ENCODE measurements around the gene SPDYE8.
"Not testable (repeated sequence)": the region's sequence is repeated elsewhere in the genome, so short reads cannot be mapped to it uniquely, and the experiment has no call there.

SPDYE8 gene, protein sequence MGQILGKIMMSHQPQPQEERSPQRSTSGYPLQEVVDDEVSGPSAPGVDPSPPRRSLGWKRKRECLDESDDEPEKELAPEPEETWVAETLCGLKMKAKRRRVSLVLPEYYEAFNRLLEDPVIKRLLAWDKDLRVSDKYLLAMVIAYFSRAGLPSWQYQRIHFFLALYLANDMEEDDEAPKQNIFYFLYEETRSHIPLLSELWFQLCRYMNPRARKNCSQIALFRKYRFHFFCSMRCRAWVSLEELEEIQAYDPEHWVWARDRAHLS

GRCh38 chr7:73029666-73030065, at the start of gene SPDYE8:
Gene SPDYE8, minus strand, starts transcription at chr7:73029766. Its CDS starts 1,800 bp downstream, at chr7:73027966.
- not testable (repeated sequence) for DNase-seq

- DNase-seq, result not testable (repeated sequence)
These were observed 28.2 kb upstream of the SPDYE8 start, which contains the start of gene SPDYE11 for GRCh38 chr7:73057811-73058210. Gene SPDYE11, minus strand, starts transcription at chr7:73057911. Its CDS starts 1,800 bp downstream, at chr7:73056111.

- DNase-seq, result not testable (repeated sequence)
These were observed 23.1 kb downstream of the SPDYE8 start for GRCh38 chr7:73006491-73006890.

GRCh38 chr7:73005693-73006447, 23.7 kb downstream of the SPDYE8 start:
- DNase-seq, result peak; percentile 89

DNA sequence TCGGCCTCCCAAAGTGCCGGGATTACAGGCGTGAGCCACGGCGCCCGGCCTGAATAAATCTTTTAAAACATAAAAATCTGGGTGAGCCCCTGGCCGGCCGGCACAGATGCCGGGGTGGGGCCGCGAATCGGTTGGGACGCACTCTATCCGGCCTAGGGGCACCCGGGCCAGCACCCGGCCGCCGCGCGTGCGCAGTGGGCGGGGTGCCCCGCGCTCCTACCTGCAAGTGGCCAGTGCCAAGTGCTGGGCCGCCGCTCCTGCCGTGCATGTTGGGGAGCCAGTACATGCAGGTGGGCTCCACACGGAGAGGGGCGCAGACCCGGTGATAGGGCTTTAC, 24.2 kb downstream of the SPDYE8 start:
- DNase-seq, result not testable (repeated sequence)

DNA sequence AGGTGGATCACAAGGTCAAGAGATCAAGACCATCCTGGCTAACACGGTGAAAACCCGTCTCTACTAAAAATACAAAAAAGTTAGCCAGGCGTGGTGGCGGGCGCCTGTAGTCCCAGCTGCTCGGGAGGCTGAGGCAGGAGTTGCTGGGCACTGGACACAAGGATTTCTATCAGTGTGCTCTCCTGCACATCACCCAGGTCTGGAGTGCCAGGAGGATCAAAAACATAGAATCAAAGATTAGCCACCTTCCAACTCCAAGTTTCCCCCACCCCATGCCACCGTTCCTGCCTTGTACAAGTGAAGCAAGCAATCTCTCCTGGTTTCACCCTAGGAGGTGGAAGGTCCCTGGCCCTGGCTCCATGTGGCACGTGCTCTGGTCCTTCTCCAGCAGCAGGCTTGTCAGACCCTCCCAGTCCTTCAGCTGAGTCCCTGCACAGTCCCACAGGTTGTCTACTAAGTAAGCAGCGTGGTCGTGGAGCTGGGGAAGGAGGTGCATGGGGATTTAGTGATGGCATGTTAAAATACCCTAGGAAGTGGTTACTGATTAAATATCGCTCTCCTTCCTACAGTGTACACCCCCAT, 31.6 kb downstream of the SPDYE8 start:
- not testable (repeated sequence) for DNase-seq

DNA sequence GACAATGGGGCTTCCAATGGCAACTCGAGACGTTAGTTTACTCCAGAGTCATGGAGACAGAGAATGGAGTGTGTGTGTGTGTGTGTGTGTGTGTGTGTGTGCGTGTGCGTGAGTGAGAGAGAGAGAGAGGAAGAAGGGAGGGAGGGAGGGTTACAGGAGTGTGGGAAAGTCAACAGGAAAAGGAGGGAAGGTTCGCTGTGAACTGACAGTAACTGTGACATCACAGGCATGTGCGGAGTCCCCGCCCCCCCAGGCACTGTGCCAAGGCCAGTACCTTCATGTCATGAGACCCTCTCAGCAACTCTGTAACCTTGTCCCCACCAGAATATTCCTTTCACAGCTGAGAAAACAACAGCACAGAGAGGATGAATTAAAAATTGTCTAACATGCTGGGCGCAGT, 32.1 kb downstream of the SPDYE8 start:
- not testable (repeated sequence) for DNase-seq

DNA sequence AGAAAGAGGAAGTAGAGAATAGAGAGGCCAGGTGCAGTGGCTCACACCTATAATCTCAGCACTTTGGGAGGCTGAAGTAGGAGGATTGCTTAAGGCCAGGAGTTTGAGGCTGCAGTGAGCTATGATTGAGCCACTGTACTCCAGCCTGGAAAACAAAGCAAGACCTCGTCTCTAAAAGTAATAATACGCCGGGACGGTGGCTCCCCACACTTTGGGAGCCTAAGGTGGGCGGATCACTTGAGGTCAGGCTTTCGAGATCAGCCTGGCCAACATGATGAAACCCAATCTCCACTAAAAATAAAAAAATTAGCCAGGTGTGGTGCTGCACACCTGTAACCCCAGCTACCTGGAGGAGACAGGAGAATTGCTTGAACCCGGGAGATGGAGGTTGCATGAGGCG, 34.1 kb downstream of the SPDYE8 start:
- DNase-seq, result not testable (repeated sequence)

DNA sequence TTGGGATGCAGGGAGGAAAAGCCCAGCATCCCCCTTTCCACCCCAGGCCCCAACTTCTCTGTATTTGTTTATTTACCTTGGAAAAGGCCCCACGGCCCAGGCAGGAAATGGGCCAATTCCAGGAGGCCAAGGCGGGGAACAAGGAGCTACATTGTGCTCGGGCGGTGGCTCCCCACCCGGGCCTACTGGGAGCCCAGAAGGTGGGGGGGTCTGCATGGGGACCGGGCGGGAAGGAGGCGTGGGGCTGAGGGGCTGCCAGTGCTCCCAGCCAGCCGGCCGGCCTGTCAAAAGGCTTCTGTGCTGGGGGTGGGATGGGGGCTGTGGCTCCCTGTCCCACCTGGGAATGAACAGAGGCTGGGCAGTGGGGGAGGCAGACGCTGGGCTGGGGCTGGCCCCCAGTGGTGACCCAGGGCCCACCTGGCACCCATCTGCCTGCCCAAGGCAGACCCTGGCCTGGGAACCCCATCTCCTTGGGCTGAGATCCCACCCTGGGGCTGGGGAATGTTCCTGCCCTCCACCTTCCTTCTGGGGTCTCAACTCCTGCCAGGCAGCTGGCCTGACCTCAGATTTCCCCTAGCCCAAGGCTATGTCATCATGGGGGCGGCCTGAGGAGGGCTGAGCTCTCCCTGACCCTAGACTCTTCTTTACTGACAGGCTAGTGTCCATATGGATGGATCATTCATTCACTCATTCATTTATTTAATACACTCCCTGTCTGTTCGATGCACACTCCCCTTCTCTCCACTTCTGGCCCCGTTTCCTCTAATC, 39.2 kb downstream of the SPDYE8 start:
- DNase-seq, result not testable (repeated sequence)

- DNase-seq, result not testable (repeated sequence)
These were observed 47.5 kb downstream of the SPDYE8 start for GRCh38 chr7:72982084-72982483.

DNA sequence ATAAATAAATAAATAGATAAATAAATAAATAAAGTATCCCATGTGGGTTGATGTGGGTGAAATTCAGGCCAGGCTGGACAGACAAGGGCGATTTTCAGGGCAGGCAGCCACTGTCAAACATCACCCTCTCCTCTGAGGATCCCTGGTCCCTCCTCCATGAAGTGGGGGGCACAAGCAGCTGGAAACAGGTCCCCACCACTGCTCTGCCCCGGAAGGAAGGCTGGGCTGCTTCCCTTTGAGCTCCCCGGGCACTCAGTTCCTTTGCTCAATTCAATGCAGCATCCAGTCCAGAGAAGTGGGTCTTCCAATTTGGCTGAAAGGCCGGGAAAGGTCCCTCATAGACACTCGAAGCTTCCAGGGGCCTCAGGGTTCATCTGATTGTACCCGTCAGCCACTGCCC, 49.2 kb downstream of the SPDYE8 start:
- DNase-seq, result not testable (repeated sequence)

DNA sequence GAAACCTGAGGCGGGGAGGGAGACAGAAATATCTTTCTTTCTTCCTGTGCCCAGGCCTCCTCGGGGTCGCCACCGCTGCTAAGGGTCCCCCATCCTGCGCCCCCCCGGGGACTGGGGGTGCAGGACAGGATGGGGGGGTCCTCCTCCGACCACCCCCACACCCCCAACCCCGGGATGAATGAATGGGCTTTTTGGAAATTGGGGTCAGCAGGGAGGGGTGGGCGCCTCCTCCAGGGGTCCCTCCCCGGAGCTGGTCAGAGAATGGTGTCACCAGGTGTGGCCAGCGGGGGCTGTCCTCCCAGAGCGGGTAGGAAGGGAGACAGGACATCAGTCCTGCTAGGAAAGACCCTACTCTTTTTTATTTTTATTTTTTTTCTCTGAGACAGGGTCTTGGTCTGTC, 53.1 kb downstream of the SPDYE8 start:
- not testable (repeated sequence) for DNase-seq

- not testable (repeated sequence) for DNase-seq
These were observed 53.8 kb downstream of the SPDYE8 start for GRCh38 chr7:72975656-72976286.

DNA sequence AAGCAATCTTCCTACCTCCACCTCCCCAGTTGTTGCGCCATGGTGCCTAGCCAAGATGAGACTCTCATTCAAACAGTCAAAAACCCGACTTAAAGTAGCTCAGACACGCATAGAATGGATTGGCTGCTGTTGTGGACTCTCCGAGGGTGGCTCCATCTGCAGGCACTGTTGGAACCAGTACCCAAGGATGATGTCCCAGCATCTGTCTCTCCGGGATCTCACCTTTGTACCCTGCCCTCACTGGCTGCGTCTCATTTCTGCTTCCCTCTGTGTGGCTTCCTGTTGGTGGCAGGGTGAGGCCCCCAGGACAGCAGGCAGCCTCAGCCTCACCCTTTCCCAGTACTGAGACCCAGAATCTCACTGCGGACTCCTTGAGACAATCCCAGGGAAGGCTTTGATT, 54.8 kb downstream of the SPDYE8 start:
- DNase-seq, result not testable (repeated sequence)

DNA sequence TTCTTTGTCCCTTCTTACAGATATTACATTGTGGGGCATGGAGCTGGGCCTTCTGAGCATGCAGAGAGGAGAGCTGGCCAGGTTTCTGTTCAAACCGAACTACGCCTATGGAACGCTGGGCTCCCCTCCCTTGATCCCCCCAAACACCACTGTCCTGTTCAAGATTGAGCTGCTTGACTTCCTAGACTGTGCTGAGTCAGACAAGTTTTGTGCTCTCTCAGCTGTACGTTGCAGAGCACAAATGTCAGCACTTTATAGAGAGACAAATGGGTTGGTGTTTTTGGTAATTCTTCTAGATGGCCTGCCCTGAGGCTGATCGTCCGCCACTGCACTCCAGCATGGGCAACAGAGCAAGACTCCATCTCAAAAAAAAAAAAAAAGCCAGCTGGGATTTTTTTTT, 58.1 kb downstream of the SPDYE8 start:
- DNase-seq, result not testable (repeated sequence)

Data from hematopoietic multipotent progenitor cell treated with erythropoietin and hydrocortisone succinate and interleukin-3 and kit ligand, for 8 days (in vitro differentiated cells).